Glutamatergic neuron (in vitro differentiated cells): ENCODE results near the gene SPOCK3. TPM values are rescaled to one million over a fixed set of nuclear protein-coding genes. Genes with fewer than 3 reads are reported as not detected.

Experiments used
- DNase-seq: peaks from one replicate; pipeline ENCODE4 v3.0.0; 2022
- H3K27ac Mint-ChIP-seq: one replicate; pipeline ENCODE4 v1.8.0; 2020; ENCODE audit warnings: mild to moderate bottlenecking, mixed read lengths, inconsistent platforms; ENCODE audit not compliant: unreplicated experiment
- H3K27me3 Mint-ChIP-seq: one replicate; pipeline ENCODE4 v1.8.0; 2020; ENCODE audit warnings: mild to moderate bottlenecking, moderate library complexity, mixed read lengths, inconsistent platforms; ENCODE audit not compliant: unreplicated experiment
- H3K36me3 Mint-ChIP-seq: one replicate; pipeline ENCODE4 v1.8.0; 2020; ENCODE audit warnings: mild to moderate bottlenecking, mixed read lengths, inconsistent platforms; ENCODE audit not compliant: unreplicated experiment
- H3K4me1 Mint-ChIP-seq: one replicate; pipeline ENCODE4 v1.8.0; 2020; ENCODE audit warnings: mild to moderate bottlenecking, low read depth, mixed read lengths, inconsistent platforms; ENCODE audit not compliant: unreplicated experiment
- H3K4me3 Mint-ChIP-seq: one replicate; pipeline ENCODE4 v1.8.0; 2020; ENCODE audit warnings: mild to moderate bottlenecking, mixed read lengths, inconsistent platforms; ENCODE audit not compliant: unreplicated experiment
- H3K9me3 Mint-ChIP-seq: one replicate; pipeline ENCODE4 v1.8.0; 2020; ENCODE audit warnings: mild to moderate bottlenecking, moderate library complexity, mixed read lengths, inconsistent platforms; ENCODE audit not compliant: unreplicated experiment
- total RNA-seq: library from RNA; stranded (reverse); fragmentation: NEBNext Ultra II Directional; extraction: Animal tissue kit (Norgen Biotek cat#: 25700); gene quantifications from one replicate; pipeline ENCODE4 v1.2.1, GENCODE V29; 2021; ENCODE audit not compliant: unreplicated experiment
- TF ChIP-seq, protein P1 (sequence below): fragments of 200-600 bp; sonication (generic); IDR thresholded peaks from one replicate; pipeline ENCODE4 v1.5.0; 2021; ENCODE audit not compliant: partially characterized antibody, unreplicated experiment

The SPOCK3 gene
- total RNA-seq, 1 donor from 2014 or later: 26.8 TPM

DNA sequence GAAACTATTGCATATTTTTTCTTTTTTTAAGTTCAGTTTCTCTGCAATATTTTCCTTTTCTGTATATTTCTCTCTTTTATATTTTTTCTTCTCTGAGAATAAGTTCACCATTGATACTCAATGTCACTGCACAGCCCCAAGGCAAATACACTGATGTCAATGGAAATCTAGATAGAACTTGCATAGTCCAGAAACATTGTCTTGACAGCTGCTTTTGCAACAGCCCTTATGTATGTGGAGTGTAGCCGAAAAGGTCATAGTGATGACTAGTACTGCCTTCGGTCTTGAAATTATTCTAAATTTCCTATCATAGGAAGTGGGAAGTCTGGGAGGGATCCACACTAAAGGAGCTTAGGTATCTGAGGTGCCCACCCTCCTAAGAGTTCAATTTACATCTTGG is 150.0 kb downstream of the SPOCK3 start:
- no peaks in the 10 kb centered on the region for H3K9me3 Mint-ChIP-seq
- no peak overlapping the region for H3K4me3 Mint-ChIP-seq
- TF ChIP-seq, protein P1, sequence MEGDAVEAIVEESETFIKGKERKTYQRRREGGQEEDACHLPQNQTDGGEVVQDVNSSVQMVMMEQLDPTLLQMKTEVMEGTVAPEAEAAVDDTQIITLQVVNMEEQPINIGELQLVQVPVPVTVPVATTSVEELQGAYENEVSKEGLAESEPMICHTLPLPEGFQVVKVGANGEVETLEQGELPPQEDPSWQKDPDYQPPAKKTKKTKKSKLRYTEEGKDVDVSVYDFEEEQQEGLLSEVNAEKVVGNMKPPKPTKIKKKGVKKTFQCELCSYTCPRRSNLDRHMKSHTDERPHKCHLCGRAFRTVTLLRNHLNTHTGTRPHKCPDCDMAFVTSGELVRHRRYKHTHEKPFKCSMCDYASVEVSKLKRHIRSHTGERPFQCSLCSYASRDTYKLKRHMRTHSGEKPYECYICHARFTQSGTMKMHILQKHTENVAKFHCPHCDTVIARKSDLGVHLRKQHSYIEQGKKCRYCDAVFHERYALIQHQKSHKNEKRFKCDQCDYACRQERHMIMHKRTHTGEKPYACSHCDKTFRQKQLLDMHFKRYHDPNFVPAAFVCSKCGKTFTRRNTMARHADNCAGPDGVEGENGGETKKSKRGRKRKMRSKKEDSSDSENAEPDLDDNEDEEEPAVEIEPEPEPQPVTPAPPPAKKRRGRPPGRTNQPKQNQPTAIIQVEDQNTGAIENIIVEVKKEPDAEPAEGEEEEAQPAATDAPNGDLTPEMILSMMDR: no peak
- no peaks in the 10 kb centered on the region for H3K27me3 Mint-ChIP-seq
- H3K4me1 Mint-ChIP-seq: no peaks in the 10 kb centered on the region
- no peaks in the 10 kb centered on the region for H3K36me3 Mint-ChIP-seq
- no peak for DNase-seq
- no peak overlapping the region for H3K27ac Mint-ChIP-seq

DNA sequence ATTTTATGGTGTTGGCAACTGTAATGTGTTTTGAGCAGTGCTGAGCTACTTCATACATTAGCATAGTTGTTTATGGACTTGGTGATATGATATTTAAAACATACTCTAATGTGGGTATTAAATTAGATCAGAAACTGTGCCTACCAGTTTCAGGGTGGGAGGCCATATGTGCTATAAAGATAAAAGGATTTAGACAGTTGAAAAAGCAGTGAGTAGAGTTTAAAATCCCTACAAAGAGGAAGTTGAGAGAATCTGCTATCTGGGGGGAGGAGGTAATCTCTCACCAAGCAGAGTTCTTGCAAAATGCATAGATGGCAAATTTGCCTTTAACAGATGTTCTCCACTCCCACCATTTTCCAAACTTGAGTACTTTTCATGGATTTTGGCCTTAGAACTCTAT is 154.5 kb downstream of the SPOCK3 start:
- no peak for DNase-seq
- H3K27me3 Mint-ChIP-seq: no peaks in the 10 kb centered on the region
- no peak overlapping the region for H3K27ac Mint-ChIP-seq

DNA sequence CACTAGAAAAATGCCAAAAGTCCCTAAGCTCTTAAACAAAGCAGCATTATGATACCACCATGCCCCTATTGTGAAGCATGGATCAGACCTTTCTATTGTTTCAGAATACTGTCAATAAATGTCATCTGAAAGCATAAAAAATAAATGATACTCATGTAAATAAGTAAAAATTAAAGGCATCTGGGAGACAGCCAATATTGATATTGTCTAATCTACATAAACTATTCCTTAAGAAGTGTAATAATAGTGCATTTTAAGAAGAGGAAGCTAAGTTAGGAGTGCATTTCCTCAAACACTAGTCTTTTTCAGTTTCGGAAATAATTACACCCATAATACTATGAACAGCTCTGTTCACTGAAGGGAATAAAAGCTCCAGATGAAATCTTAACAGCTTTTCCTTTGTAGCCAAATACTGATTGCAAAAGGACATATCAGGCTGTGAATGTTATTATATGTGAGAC is 181.6 kb downstream of the SPOCK3 start:
- Mint-ChIP-seq H3K4me3 (no peak overlapping the region), H3K36me3 (no peaks in the 10 kb centered on the region), H3K4me1 (no peaks in the 10 kb centered on the region), H3K9me3 (no peaks in the 10 kb centered on the region), H3K27me3 (no peaks in the 10 kb centered on the region), H3K27ac (no peak overlapping the region)
- TF ChIP-seq, protein P1: no peak
- DNase-seq: no peak

More for the DNA sequence above, 154.5 kb downstream of the SPOCK3 start:
- Mint-ChIP-seq H3K4me3 (no peak overlapping the region), H3K36me3 (no peaks in the 10 kb centered on the region), H3K4me1 (no peaks in the 10 kb centered on the region), H3K9me3 (no peaks in the 10 kb centered on the region)
- TF ChIP-seq, protein P1: no peak

DNA sequence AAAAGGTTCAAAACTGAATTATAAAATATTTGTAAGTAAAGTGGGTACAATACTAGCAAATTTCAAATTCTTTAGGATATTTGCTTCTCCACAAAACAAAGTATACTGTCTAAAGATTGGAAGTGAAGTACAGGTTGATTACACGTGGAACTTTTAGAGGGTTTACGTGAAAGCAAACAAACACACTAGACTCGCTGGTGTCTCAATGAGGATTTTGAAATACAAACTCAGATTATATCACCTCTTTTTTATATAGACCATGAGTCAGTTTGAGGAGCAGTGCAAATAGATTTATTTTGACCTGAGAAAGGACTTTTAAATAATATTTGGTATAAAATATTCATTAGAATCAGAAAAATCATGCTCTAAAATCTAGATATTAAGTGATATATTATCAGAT is 185.0 kb downstream of the SPOCK3 start:
- Mint-ChIP-seq H3K9me3 (no peaks in the 10 kb centered on the region), H3K27me3 (no peaks in the 10 kb centered on the region), H3K27ac (no peak overlapping the region), H3K4me3 (no peak overlapping the region), H3K36me3 (no peaks in the 10 kb centered on the region), H3K4me1 (no peaks in the 10 kb centered on the region)
- no peak for DNase-seq
- TF ChIP-seq, protein P1: no peak

DNA sequence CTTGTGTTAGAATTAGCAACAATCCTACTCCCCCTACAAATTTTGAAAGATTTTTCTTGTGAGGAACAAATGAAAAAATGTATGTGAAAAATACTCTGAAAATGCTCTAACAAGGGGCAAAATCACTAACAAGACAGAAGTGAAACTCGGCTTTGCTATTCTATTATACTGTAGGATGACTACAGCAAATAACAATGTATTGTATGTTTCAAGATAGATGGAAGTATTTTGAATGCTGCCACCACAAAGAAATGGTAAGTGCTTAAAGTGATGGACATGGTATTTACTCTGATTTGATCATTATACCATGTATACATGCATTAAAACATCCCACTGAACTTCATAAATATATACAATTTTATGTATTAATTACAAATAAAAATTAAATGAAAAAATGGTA is 192.8 kb downstream of the SPOCK3 start:
- no peak for DNase-seq
- Mint-ChIP-seq H3K4me3 (no peak overlapping the region), H3K27me3 (no peaks in the 10 kb centered on the region), H3K36me3 (no peaks in the 10 kb centered on the region), H3K9me3 (no peaks in the 10 kb centered on the region), H3K27ac (no peak overlapping the region), H3K4me1 (no peaks in the 10 kb centered on the region)
- TF ChIP-seq, protein P1: no peak
